Keratinocyte (primary cell): Measurements from ENCODE around the gene SVOP. TPM values are rescaled to one million over a fixed set of nuclear protein-coding genes. Genes with fewer than 3 reads are reported as not detected.
A peak's percentile ranks its signal among the peaks of the same experiment; 100 is the strongest.

Experiments
- DNase-seq: peaks from one replicate; pipeline ENCODE4 v3.0.0-alpha.2; 2011; ENCODE audit warnings: low read depth, missing footprints, low spot score
- FAIRE-seq: peaks from 2 replicates; lab custom pipeline; 2011; peaks lifted over from hg19 to GRCh38; lab: Jason Lieb, UNC
- H2AFZ ChIP-seq: 2 replicates; pipeline ENCODE4 v1.6.0; 2012; ENCODE audit warnings: low read length, control low read depth, inconsistent platforms; ENCODE audit not compliant: control insufficient read depth
- H3K27ac ChIP-seq: 2 replicates; pipeline ENCODE4 v1.5.1; 2011; ENCODE audit warnings: low read length; ENCODE audit not compliant: control insufficient read depth, insufficient read depth
- H3K27me3 ChIP-seq: 3 replicates; pipeline ENCODE4 v1.6.0; 2011; ENCODE audit warnings: low read length; ENCODE audit not compliant: control insufficient read depth, insufficient read depth; ENCODE audit errors: extremely low read depth
- H3K36me3 ChIP-seq, 2 experiments: 2 replicates in 1 of 2; 3 replicates in 1 of 2; pipeline ENCODE4 v1.5.1; 2011; ENCODE audit warnings: low read length in 2 of 2, mild to moderate bottlenecking in 1 of 2; ENCODE audit not compliant: control insufficient read depth in 2 of 2, insufficient read depth in 2 of 2; ENCODE audit errors: extremely low read depth in 1 of 2
- H3K4me1 ChIP-seq: 3 replicates; pipeline ENCODE4 v1.5.1; 2011; ENCODE audit warnings: low read length; ENCODE audit not compliant: control insufficient read depth, insufficient read depth; ENCODE audit errors: extremely low read depth
- H3K4me2 ChIP-seq: 3 replicates; pipeline ENCODE4 v1.6.0; 2011; ENCODE audit warnings: low read depth, low read length; ENCODE audit not compliant: control insufficient read depth, insufficient read depth; ENCODE audit errors: extremely low read depth
- H3K4me3 ChIP-seq, 3 experiments: fragments of 200-600 bp in 1 of 3; sonication (generic) in 1 of 3; 2 replicates in 2 of 3; 3 replicates in 1 of 3; pipeline ENCODE4 v1.5.1; 2011 to 2016; ENCODE audit warnings: low read length in 3 of 3, mild to moderate bottlenecking in 3 of 3, control low read depth in 2 of 3, inconsistent platforms in 1 of 3, low read depth in 1 of 3, mixed read lengths in 1 of 3, mixed run types in 1 of 3, moderate library complexity in 1 of 3; ENCODE audit not compliant: control insufficient read depth in 2 of 3, insufficient read depth in 2 of 3; ENCODE audit errors: extremely low read depth in 1 of 3
- H3K79me2 ChIP-seq: 2 replicates; pipeline ENCODE4 v1.6.0; 2012; ENCODE audit warnings: low read length; ENCODE audit not compliant: control insufficient read depth, insufficient read depth
- H3K9ac ChIP-seq: 3 replicates; pipeline ENCODE4 v1.6.0; 2011; ENCODE audit warnings: low read length; ENCODE audit not compliant: control insufficient read depth, insufficient read depth; ENCODE audit errors: extremely low read depth
- H3K9me1 ChIP-seq: 3 replicates; pipeline ENCODE4 v1.6.0; 2011; ENCODE audit warnings: low read length; ENCODE audit not compliant: control insufficient read depth, insufficient read depth; ENCODE audit errors: extremely low read depth
- H3K9me3 ChIP-seq: 2 replicates; pipeline ENCODE4 v1.5.1; 2012; ENCODE audit warnings: low read depth, low read length; ENCODE audit not compliant: control insufficient read depth
- H4K20me1 ChIP-seq: 3 replicates; pipeline ENCODE4 v1.6.0; 2011; ENCODE audit warnings: low read length; ENCODE audit not compliant: control insufficient read depth, insufficient read depth; ENCODE audit errors: extremely low read depth
- CTCF ChIP-seq, 3 experiments: IDR thresholded peaks in 1 of 3; conservative IDR thresholded peaks in 1 of 3; optimal IDR thresholded peaks in 1 of 3; 2 replicates in 2 of 3; 3 replicates in 1 of 3; pipeline versions ENCODE3 to v1.5.1; 2011; ENCODE audit warnings: low read length in 3 of 3, mild to moderate bottlenecking in 3 of 3, moderate library complexity in 2 of 3, control low read depth in 1 of 3, inconsistent platforms in 1 of 3; ENCODE audit not compliant: insufficient read depth in 2 of 3; ENCODE audit errors: extremely low read depth in 1 of 3
- EZH2 ChIP-seq: IDR thresholded peaks from one replicate; pipeline ENCODE4 v1.6.1; 2012; ENCODE audit warnings: inconsistent platforms, mild to moderate bottlenecking, low read length, moderate library complexity
- dilution Hi-C: fragments of 300-500 bp; cut with MboI; formaldehyde crosslinking; loops from one replicate; pipeline ENCODE4 v1.7.0; 2020; ENCODE audit warnings: low sequenced_read_pairs; ENCODE audit not compliant: extremely low pct_ligation_motif_present
- polyA minus RNA-seq, 3 experiments: library from RNA; depleted of rRNA, polyadenylated mRNA; stranded (reverse); fragments of >200 nt; gene quantifications; 1 replicate in 1 of 3; 2 replicates in 1 of 3; 3 replicates in 1 of 3; pipeline ENCODE4 v1.2.3, GENCODE V29; 2011
- polyA plus RNA-seq, 5 experiments: library from polyadenylated mRNA; depleted of rRNA in 3 of 5; stranded (reverse) in 3 of 5; stranded (forward) in 1 of 5; unstranded in 1 of 5; fragments of >200 nt; gene quantifications; 1 replicate in 1 of 5; 2 replicates in 3 of 5; 3 replicates in 1 of 5; pipeline versions ENCODE4 v1.2.1 to v1.2.3, GENCODE V29; 2011 to 2012; ENCODE audit warnings: missing spikeins in 2 of 5, low read depth in 1 of 5, low replicate concordance in 1 of 5

SVOP gene, protein sequence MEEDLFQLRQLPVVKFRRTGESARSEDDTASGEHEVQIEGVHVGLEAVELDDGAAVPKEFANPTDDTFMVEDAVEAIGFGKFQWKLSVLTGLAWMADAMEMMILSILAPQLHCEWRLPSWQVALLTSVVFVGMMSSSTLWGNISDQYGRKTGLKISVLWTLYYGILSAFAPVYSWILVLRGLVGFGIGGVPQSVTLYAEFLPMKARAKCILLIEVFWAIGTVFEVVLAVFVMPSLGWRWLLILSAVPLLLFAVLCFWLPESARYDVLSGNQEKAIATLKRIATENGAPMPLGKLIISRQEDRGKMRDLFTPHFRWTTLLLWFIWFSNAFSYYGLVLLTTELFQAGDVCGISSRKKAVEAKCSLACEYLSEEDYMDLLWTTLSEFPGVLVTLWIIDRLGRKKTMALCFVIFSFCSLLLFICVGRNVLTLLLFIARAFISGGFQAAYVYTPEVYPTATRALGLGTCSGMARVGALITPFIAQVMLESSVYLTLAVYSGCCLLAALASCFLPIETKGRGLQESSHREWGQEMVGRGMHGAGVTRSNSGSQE
- polyA plus RNA-seq = not detected in 3 replicates
- polyA plus RNA-seq (2011; ENCODE audit: low read depth) = not detected
- polyA plus RNA-seq (2011; cell fraction: cytosol; rRNA removed) = not detected in 2 replicates
- not detected in 2 replicates for polyA plus RNA-seq (2011; cell fraction: nucleus; rRNA removed)
- polyA plus RNA-seq (2012; ENCODE audit: low replicate concordance) = not detected in 2 replicates
- polyA minus RNA-seq = not detected in 3 replicates
- polyA minus RNA-seq (2011; cell fraction: cytosol; rRNA and poly(A)+ RNA removed) = not detected
- not detected in 2 replicates for polyA minus RNA-seq (2011; cell fraction: nucleus; rRNA and poly(A)+ RNA removed)

- no peak within 1 kb of the TSS for H3K4me3 ChIP-seq
- no peak within 1 kb of the TSS for H3K9ac ChIP-seq
- H3K9me3 ChIP-seq = no peaks in the 10 kb centered on the region
- H3K4me1 ChIP-seq = no peaks in the 10 kb centered on the region
- H3K27me3 ChIP-seq = no peaks in the 10 kb centered on the region
- DNase-seq (peak; percentile 26), FAIRE-seq (no peak)
- no peak within 1 kb of the TSS for H2AFZ ChIP-seq
- H3K4me2 ChIP-seq = peak within 1 kb of the TSS; percentile 55
- no peaks in the 10 kb centered on the region for H3K9me1 ChIP-seq
- H3K27ac ChIP-seq = no peak within 1 kb of the TSS
- no peaks in the 10 kb centered on the region for H3K36me3 ChIP-seq
- dilution Hi-C loops = no loop called here
- no peaks in the 10 kb centered on the region for H3K79me2 ChIP-seq
- H4K20me1 ChIP-seq = no peaks in the 10 kb centered on the region
- TF ChIP-seq EZH2 = no peak
- TF ChIP-seq CTCF (optimal IDR thresholded peaks at IDR 0.05 in 1 of 3, IDR thresholded peaks at IDR 0.05 in 1 of 3, conservative IDR thresholded peaks at IDR 0.05 in 1 of 3; ENCODE audit: extremely low read depth in 1 of 3, insufficient read depth in 2 of 3, low read length in 3 of 3) = no peak
Observed at GRCh38 chr12:109020796-109021380, at the start of gene SVOP. SVOP (minus strand) TSS chr12:109021068; CDS start chr12:109020868, 200 bp downstream.

- dilution Hi-C loops = no loop called here
- Histone ChIP-seq H2AFZ (no peak overlapping the region), H3K27me3 (no peaks in the 10 kb centered on the region), H3K4me2 (no peak overlapping the region), H3K4me3 (no peak overlapping the region), H3K9me1 (no peaks in the 10 kb centered on the region), H3K9me3 (no peaks in the 10 kb centered on the region), H3K9ac (no peak overlapping the region), H3K36me3 (peaks cover 0 to 4% of the 10 kb centered on the region in 2 experiments), H3K27ac (no peak overlapping the region), H3K4me1 (no peaks in the 10 kb centered on the region), H4K20me1 (no peaks in the 10 kb centered on the region), H3K79me2 (no peaks in the 10 kb centered on the region)
- FAIRE-seq (no peak), DNase-seq (no peak)
- TF ChIP-seq EZH2 (no peak), CTCF (optimal IDR thresholded peaks at IDR 0.05 in 1 of 3, IDR thresholded peaks at IDR 0.05 in 1 of 3, conservative IDR thresholded peaks at IDR 0.05 in 1 of 3; ENCODE audit: extremely low read depth in 1 of 3, insufficient read depth in 2 of 3, low read length in 3 of 3) (no peak)
Observed at GRCh38 chr12:109069307-109070271, 48.7 kb upstream of the SVOP start.
